K562 (cell line): ENCODE measurements around the gene HIRIP3. TPM values are rescaled to one million over a fixed set of nuclear protein-coding genes. Genes with fewer than 3 reads are reported as not detected.

ENCODE experiments used
- DDX20 ChIP-seq: fragments of 450-650 bp; IDR thresholded peaks from 2 replicates; pipeline ENCODE4 v1.6.1; 2016; ENCODE audit warnings: missing genetic modification characterization, low read depth, mild to moderate bottlenecking, missing compliant biosample characterization, moderate library complexity
- DIDO1 ChIP-seq: fragments of 450-650 bp; IDR thresholded peaks from 2 replicates; pipeline ENCODE4 v1.6.1; 2016; ENCODE audit warnings: low read depth, missing biosample characterization, missing genetic modification characterization
- EGR1 ChIP-seq: fragments of 450-650 bp; conservative IDR thresholded peaks from 2 replicates; pipeline ENCODE4 v1.6.1; 2017; ENCODE audit warnings: mild to moderate bottlenecking
- FOXP4 ChIP-seq: sonication (generic); formaldehyde crosslinking; IDR thresholded peaks from 2 replicates; pipeline ENCODE4 v1.8.0; 2022; ENCODE audit warnings: mild to moderate bottlenecking, missing genetic modification reagents, borderline replicate concordance
- GATA2 ChIP-seq: sonication (generic); formaldehyde crosslinking; IDR thresholded peaks from 2 replicates; pipeline ENCODE4 v1.4.0; 2020; ENCODE audit warnings: mild to moderate bottlenecking, missing genetic modification reagents
- GTF2A2 ChIP-seq: IDR thresholded peaks from 2 replicates; pipeline ENCODE4 v1.6.1; 2016; ENCODE audit warnings: mild to moderate bottlenecking, missing genetic modification characterization, missing compliant biosample characterization
- HDAC3 ChIP-seq: fragments of 450-650 bp; IDR thresholded peaks from 2 replicates; pipeline ENCODE4 v1.6.1; 2018; ENCODE audit warnings: borderline replicate concordance, mild to moderate bottlenecking, moderate library complexity; ENCODE audit not compliant: partially characterized antibody
- NRF1 ChIP-seq, 2 experiments: fragments of 450-650 bp; IDR thresholded peaks in 1 of 2; conservative IDR thresholded peaks in 1 of 2; 2 replicates each; pipeline ENCODE4 v1.6.1; 2014; ENCODE audit warnings: mild to moderate bottlenecking in 2 of 2
- POLR2B ChIP-seq: fragments of 450-650 bp; IDR thresholded peaks from 2 replicates; pipeline ENCODE4 v1.6.1; 2018; ENCODE audit warnings: low read depth; ENCODE audit not compliant: partially characterized antibody
- SIX5 ChIP-seq, 2 experiments: IDR thresholded peaks; 2 replicates each; pipeline ENCODE4 v1.6.1; 2011; ENCODE audit warnings: low read length in 2 of 2, borderline replicate concordance in 1 of 2, low read depth in 1 of 2, mild to moderate bottlenecking in 1 of 2, moderate library complexity in 1 of 2; ENCODE audit not compliant: insufficient read depth in 1 of 2
- SREBF1 ChIP-seq: fragments of 150-350 bp; IDR thresholded peaks from 2 replicates; pipeline ENCODE4 v1.6.1; 2014; ENCODE audit warnings: antibody characterized with exemption, low read depth, low read length, borderline replicate concordance
- STAT5A ChIP-seq: IDR thresholded peaks from 2 replicates; pipeline ENCODE4 v1.6.1; 2012; ENCODE audit warnings: low read length, inconsistent platforms, borderline replicate concordance
- THAP12 ChIP-seq: fragments of 250-450 bp; sonication (Bioruptor Pico); IDR thresholded peaks from 2 replicates; pipeline ENCODE4 v1.9.0; 2021; ENCODE audit warnings: mild to moderate bottlenecking, inconsistent platforms
- ZBTB2 ChIP-seq: fragments of 450-650 bp; IDR thresholded peaks from 2 replicates; pipeline ENCODE4 v1.6.1; 2016; ENCODE audit warnings: antibody characterized with exemption
- ZC3H8 ChIP-seq: fragments of 450-650 bp; IDR thresholded peaks from 2 replicates; pipeline ENCODE4 v1.6.1; 2017
- ZFP36 ChIP-seq: fragments of 150-350 bp; IDR thresholded peaks from 2 replicates; pipeline ENCODE4 v1.6.1; 2018; ENCODE audit warnings: low read length, low read depth; ENCODE audit not compliant: partially characterized antibody
- ZNF436 ChIP-seq: fragments of 250-450, 450-650 bp; sonication (Bioruptor Pico); formaldehyde crosslinking; IDR thresholded peaks from 2 replicates; pipeline ENCODE4 v1.7.0; 2020; ENCODE audit warnings: mild to moderate bottlenecking
- ZNF76 ChIP-seq: fragments of 250-450 bp; sonication (Bioruptor Pico); IDR thresholded peaks from 2 replicates; pipeline ENCODE4 v1.4.0; 2020; ENCODE audit warnings: mild to moderate bottlenecking, moderate library complexity, borderline replicate concordance
- polyA plus RNA-seq, 8 experiments: library from polyadenylated mRNA; depleted of rRNA in 4 of 8; stranded (reverse) in 5 of 8; unstranded in 3 of 8; fragments of >200 nt; fragmentation: Nextera tagmentation in 2 of 8; fragmentation: Illumina TruSeq in 1 of 8; extraction: Ambion mirVana in 2 of 8; extraction: Trizol in 1 of 8; gene quantifications; 2 replicates each; pipeline versions ENCODE4 v1.2.1 to v1.2.3, GENCODE V29; 2011 to 2014; ENCODE audit warnings: inconsistent platforms in 1 of 8, missing spikeins in 1 of 8
- total RNA-seq, 7 experiments: library from RNA; depleted of rRNA in 6 of 7; stranded (reverse); fragments of >200 nt in 6 of 7; fragmentation: Illumina TruSeq in 2 of 7; extraction: Trizol in 2 of 7; gene quantifications; 2 replicates each; pipeline versions ENCODE4 v1.2.1 to v1.2.3, GENCODE V29; 2011 to 2021; ENCODE audit warnings: low replicate concordance in 1 of 7
- TF ChIP-seq, protein P1 (sequence below): fragments of 250-450 bp; sonication (Bioruptor Pico); IDR thresholded peaks from 2 replicates; pipeline ENCODE4 v1.8.0; 2022; ENCODE audit warnings: moderate library complexity, mild to moderate bottlenecking, inconsistent platforms

Gene HIRIP3
- total and polyA plus RNA-seq, 9 of the 15 experiments (the other 6 are each of a cell fraction or from before 2014, with no cell fraction given), result 3.3 to 38.2 (median 18.2) TPM

GRCh38 chr16:29995324-29995910, at the start of gene HIRIP3 (continued):
- TF ChIP-seq SIX5 (IDR thresholded peaks at IDR 0.05; ENCODE audit: borderline replicate concordance in 1 of 2, insufficient read depth in 1 of 2, low read depth in 1 of 2, low read length in 2 of 2), result no peak
- no peak for TF ChIP-seq ZC3H8
- no peak for TF ChIP-seq ZFP36
- TF ChIP-seq NRF1 (conservative IDR thresholded peaks at IDR 0.05 in 1 of 2, IDR thresholded peaks at IDR 0.05 in 1 of 2), result peak; percentile 97 to 98
- peak; percentile 85 for TF ChIP-seq ZBTB2
- TF ChIP-seq EGR1, result no peak; the same call in 1 of the 2 replicates
- no peak for TF ChIP-seq STAT5A
- TF ChIP-seq HDAC3, result no peak
- 0 out of 2 replicates have a peak, but pooled peaks have one; percentile 35 for TF ChIP-seq THAP12
- TF ChIP-seq POLR2B, result peak; percentile 47
- TF ChIP-seq DDX20 (tag), result no peak
- TF ChIP-seq DIDO1 (tag), result no peak; the same call in 1 of the 2 replicates
- TF ChIP-seq ZNF436 (CRISPR knock-in tag), result no peak
- TF ChIP-seq, protein P1, sequence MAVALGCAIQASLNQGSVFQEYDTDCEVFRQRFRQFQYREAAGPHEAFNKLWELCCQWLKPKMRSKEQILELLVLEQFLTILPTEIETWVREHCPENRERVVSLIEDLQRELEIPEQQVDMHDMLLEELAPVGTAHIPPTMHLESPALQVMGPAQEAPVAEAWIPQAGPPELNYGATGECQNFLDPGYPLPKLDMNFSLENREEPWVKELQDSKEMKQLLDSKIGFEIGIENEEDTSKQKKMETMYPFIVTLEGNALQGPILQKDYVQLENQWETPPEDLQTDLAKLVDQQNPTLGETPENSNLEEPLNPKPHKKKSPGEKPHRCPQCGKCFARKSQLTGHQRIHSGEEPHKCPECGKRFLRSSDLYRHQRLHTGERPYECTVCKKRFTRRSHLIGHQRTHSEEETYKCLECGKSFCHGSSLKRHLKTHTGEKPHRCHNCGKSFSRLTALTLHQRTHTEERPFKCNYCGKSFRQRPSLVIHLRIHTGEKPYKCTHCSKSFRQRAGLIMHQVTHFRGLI, result no peak
- no peak for TF ChIP-seq GTF2A2 (tag)
- no peak for TF ChIP-seq SREBF1
- TF ChIP-seq FOXP4, result 0 out of 2 replicates have a peak, but pooled peaks have one; percentile 76
- no peak for TF ChIP-seq ZNF76
- 0 out of 2 replicates have a peak, but pooled peaks have one; percentile 18 for TF ChIP-seq GATA2
